Activated gamma-delta T cell treated with anti-CD3 and anti-CD28 coated beads, Interleukin-2, amount 50 U/mL, for 16 hours (primary cell): Measurements from ENCODE around the gene RPS6KL1.

Source experiments
- DNase-seq: peaks from one replicate; pipeline ENCODE4 v3.0.0-alpha.2; 2020; ENCODE audit warnings: low read depth

The RPS6KL1 gene

DNA sequence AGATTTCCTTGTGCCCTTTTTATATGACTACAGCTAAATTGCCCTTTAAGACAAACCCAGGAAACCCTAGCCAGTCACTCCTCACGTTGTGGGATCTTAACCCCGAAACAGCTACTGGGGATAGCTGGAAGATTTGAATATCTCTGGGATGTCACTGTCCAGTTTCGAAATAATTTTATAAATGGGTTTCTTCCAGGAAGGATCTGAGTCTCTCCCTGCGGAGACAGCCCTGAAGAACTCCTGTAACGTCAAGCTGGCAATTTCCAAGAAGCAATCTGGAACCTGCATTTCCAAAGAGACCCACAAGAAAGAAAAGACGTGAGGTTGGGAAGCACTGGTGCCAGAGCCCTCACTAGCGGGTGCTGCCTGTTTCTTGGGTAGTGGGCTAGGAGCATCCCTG lies 68.0 kb downstream of the RPS6KL1 start:
- no peak for DNase-seq
